K562 (cell line): ENCODE measurements around the gene PRRT1. TPM values are rescaled to one million over a fixed set of nuclear protein-coding genes. Genes with fewer than 3 reads are reported as not detected.
A peak's percentile ranks its signal among the peaks of the same experiment; 100 is the strongest.

ENCODE experiments used
- CBX5 ChIP-seq: IDR thresholded peaks from 2 replicates; pipeline ENCODE4 v1.6.1; 2014; ENCODE audit warnings: low read depth, borderline replicate concordance
- DDX20 ChIP-seq: fragments of 450-650 bp; IDR thresholded peaks from 2 replicates; pipeline ENCODE4 v1.6.1; 2016; ENCODE audit warnings: missing genetic modification characterization, low read depth, mild to moderate bottlenecking, missing compliant biosample characterization, moderate library complexity
- DPF2 ChIP-seq: fragments of 450-650 bp; IDR thresholded peaks from 2 replicates; pipeline ENCODE4 v1.6.1; 2016
- ETV1 ChIP-seq: fragments of 450-650 bp; conservative IDR thresholded peaks from 2 replicates; pipeline ENCODE4 v1.6.1; 2016; ENCODE audit warnings: missing genetic modification characterization, control low read depth, low read depth, missing compliant biosample characterization
- EZH2 ChIP-seq: IDR thresholded peaks from 2 replicates; pipeline ENCODE4 v1.6.1; 2012; ENCODE audit warnings: low read depth, mild to moderate bottlenecking, inconsistent platforms, low read length, borderline replicate concordance
- FIP1L1 ChIP-seq: fragments of 200-400 bp; formaldehyde crosslinking; IDR thresholded peaks from 2 replicates; pipeline ENCODE4 v1.6.1; 2018; ENCODE audit warnings: mild to moderate bottlenecking, low read depth, low read length; ENCODE audit not compliant: poor library complexity, severe bottlenecking
- HCFC1 ChIP-seq: IDR thresholded peaks from 2 replicates; pipeline ENCODE4 v1.6.1; 2012; ENCODE audit warnings: low read depth, low read length, improper control_type of control experiment
- HES1 ChIP-seq: fragments of 450-650 bp; IDR thresholded peaks from 2 replicates; pipeline ENCODE4 v1.6.1; 2016; ENCODE audit warnings: low read depth, mild to moderate bottlenecking, moderate library complexity
- JUNB ChIP-seq: fragments of 450-650 bp; formaldehyde crosslinking; conservative IDR thresholded peaks from 2 replicates; pipeline ENCODE4 v1.4.0; 2020; ENCODE audit warnings: mild to moderate bottlenecking
- LARP7 ChIP-seq: fragments of 450-650 bp; IDR thresholded peaks from 2 replicates; pipeline ENCODE4 v1.6.1; 2016
- MEIS2 ChIP-seq: fragments of 450-650 bp; IDR thresholded peaks from 2 replicates; pipeline ENCODE4 v1.6.1; 2014; ENCODE audit warnings: mild to moderate bottlenecking; ENCODE audit not compliant: partially characterized antibody
- NCOA2 ChIP-seq, 2 experiments: fragments of 450-650 bp; IDR thresholded peaks; 2 replicates each; pipeline ENCODE4 v1.6.1; 2018; ENCODE audit warnings: mild to moderate bottlenecking in 2 of 2, moderate library complexity in 1 of 2; ENCODE audit not compliant: partially characterized antibody in 2 of 2
- NFYB ChIP-seq: IDR thresholded peaks from 2 replicates; pipeline ENCODE4 v1.6.1; 2011; ENCODE audit warnings: mild to moderate bottlenecking, moderate library complexity; ENCODE audit not compliant: insufficient read length; ENCODE audit errors: extremely low read depth
- POLR2AphosphoS2 ChIP-seq: IDR thresholded peaks from 2 replicates; pipeline ENCODE4 v1.6.1; 2012; ENCODE audit warnings: low read length, improper control_type of control experiment
- RBBP5 ChIP-seq: fragments of 200-600 bp; sonication (generic); IDR thresholded peaks from 2 replicates; pipeline ENCODE4 v1.6.1; 2012; ENCODE audit warnings: borderline replicate concordance, mild to moderate bottlenecking, low read length, control low read depth, inconsistent platforms; ENCODE audit not compliant: insufficient read depth, poor library complexity, severe bottlenecking
- RBM34 ChIP-seq: fragments of 200-400 bp; formaldehyde crosslinking; IDR thresholded peaks from 2 replicates; pipeline ENCODE4 v1.6.1; 2018; ENCODE audit warnings: low read length, borderline replicate concordance; ENCODE audit not compliant: insufficient read depth
- SAFB2 ChIP-seq: fragments of 200-400 bp; formaldehyde crosslinking; IDR thresholded peaks from 2 replicates; pipeline ENCODE4 v1.6.1; 2018; ENCODE audit warnings: borderline replicate concordance, low read length, low read depth, moderate library complexity; ENCODE audit not compliant: severe bottlenecking
- SUPT5H ChIP-seq: fragments of 450-650 bp; IDR thresholded peaks from 2 replicates; pipeline ENCODE4 v1.6.1; 2016
- TRIM28 ChIP-seq: fragments of 450-650 bp; IDR thresholded peaks from 2 replicates; pipeline ENCODE4 v1.6.1; 2017
- UBTF ChIP-seq, 2 experiments: IDR thresholded peaks; 2 replicates each; pipeline ENCODE4 v1.6.1; 2012; ENCODE audit warnings: improper control_type of control experiment in 2 of 2, low read depth in 2 of 2, low read length in 2 of 2, borderline replicate concordance in 1 of 2
- USF1 ChIP-seq: sonication (generic); formaldehyde crosslinking; IDR thresholded peaks from 2 replicates; pipeline ENCODE4 v1.9.0; 2022; ENCODE audit warnings: mild to moderate bottlenecking, missing genetic modification reagents
- ZBTB34 ChIP-seq: fragments of 250-450 bp; sonication (Bioruptor Pico); IDR thresholded peaks from 2 replicates; pipeline ENCODE4 v1.8.0; 2021; ENCODE audit warnings: mild to moderate bottlenecking, moderate library complexity
- ZNF316 ChIP-seq: fragments of 450-650 bp; IDR thresholded peaks from 2 replicates; pipeline ENCODE4 v1.6.1; 2016
- ZNF41 ChIP-seq: fragments of 250-450 bp; sonication (Bioruptor Pico); conservative IDR thresholded peaks from 2 replicates; pipeline ENCODE4 v1.4.0; 2020; ENCODE audit warnings: mild to moderate bottlenecking
- ZNF444 ChIP-seq: fragments of 250-450 bp; sonication (Bioruptor Pico); IDR thresholded peaks from 2 replicates; pipeline ENCODE4 v1.4.0; 2020; ENCODE audit warnings: mild to moderate bottlenecking, moderate library complexity
- polyA plus RNA-seq, 8 experiments: library from polyadenylated mRNA; depleted of rRNA in 4 of 8; stranded (reverse) in 5 of 8; unstranded in 3 of 8; fragments of >200 nt; fragmentation: Nextera tagmentation in 2 of 8; fragmentation: Illumina TruSeq in 1 of 8; extraction: Ambion mirVana in 2 of 8; extraction: Trizol in 1 of 8; gene quantifications; 2 replicates each; pipeline versions ENCODE4 v1.2.1 to v1.2.3, GENCODE V29; 2011 to 2014; ENCODE audit warnings: inconsistent platforms in 1 of 8, missing spikeins in 1 of 8
- total RNA-seq, 7 experiments: library from RNA; depleted of rRNA in 6 of 7; stranded (reverse); fragments of >200 nt in 6 of 7; fragmentation: Illumina TruSeq in 2 of 7; extraction: Trizol in 2 of 7; gene quantifications; 2 replicates each; pipeline versions ENCODE4 v1.2.1 to v1.2.3, GENCODE V29; 2011 to 2021; ENCODE audit warnings: low replicate concordance in 1 of 7

PRRT1 gene
- total and polyA plus RNA-seq, 9 of the 15 experiments (the other 6 are each of a cell fraction or from before 2014, with no cell fraction given), result 0.14 to 3.5 (median 0.41) TPM

- peak; percentile 79 for TF ChIP-seq HES1
- no peak for TF ChIP-seq USF1 (CRISPR knock-in tag)
- TF ChIP-seq NFYB, result no peak
- peak; percentile 91; the same call in 1 of the 2 replicates for TF ChIP-seq TRIM28
- TF ChIP-seq NCOA2 (IDR thresholded peaks at IDR 0.05; ENCODE audit: partially characterized antibody in 2 of 2), result no peak
- TF ChIP-seq MEIS2, result peak; percentile 96
- TF ChIP-seq RBBP5, result peak; percentile 21
- 0 out of 2 replicates have a peak, but pooled peaks have one; percentile 68 for TF ChIP-seq ZBTB34
- no peak for TF ChIP-seq FIP1L1
- no peak; the same call in 1 of the 2 replicates for TF ChIP-seq ETV1
- peak; percentile 98 for TF ChIP-seq DPF2
- no peak; the same call in 1 of the 2 replicates for TF ChIP-seq HCFC1
- no peak for TF ChIP-seq RBM34
- TF ChIP-seq SAFB2, result no peak
- TF ChIP-seq LARP7, result no peak
- TF ChIP-seq JUNB (CRISPR knock-in tag), result no peak
- TF ChIP-seq DDX20 (tag), result no peak
- no peak for TF ChIP-seq ZNF316
- peak; percentile 74 for TF ChIP-seq ZNF41 (CRISPR knock-in tag)
- TF ChIP-seq UBTF (IDR thresholded peaks at IDR 0.05; ENCODE audit: borderline replicate concordance in 1 of 2, low read depth in 2 of 2, low read length in 2 of 2), result peak in 1 of 2 experiments; percentile 83; a peak in 1 of 4 replicates
- 0 out of 2 replicates have a peak, but pooled peaks have one; percentile 57 for TF ChIP-seq ZNF444 (CRISPR knock-in tag)
- 0 out of 2 replicates have a peak, but pooled peaks have one; percentile 22 for TF ChIP-seq CBX5
- peak; percentile 18; the same call in 1 of the 2 replicates for TF ChIP-seq POLR2AphosphoS2
- TF ChIP-seq SUPT5H, result peak; percentile 64
- TF ChIP-seq EZH2, result no peak
Observed at GRCh38 chr6:32167761-32168262, 16.1 kb upstream of the PRRT1 start (continued).
